Urinary bladder (tissue), 4 donors: Measurements from ENCODE around the gene MMP21. TPM values are rescaled to one million over a fixed set of nuclear protein-coding genes. Genes with fewer than 3 reads are reported as not detected.
A peak's percentile ranks its signal among the peaks of the same experiment; 100 is the strongest.

Experiments used
- DNase-seq: peaks from one replicate; pipeline ENCODE4 v3.0.0-alpha.2; 2015; ENCODE audit errors: extremely low spot score
- H3K27ac ChIP-seq: one replicate; pipeline ENCODE4 v1.5.1; 2013; ENCODE audit warnings: low read depth, mild to moderate bottlenecking, moderate library complexity
- H3K36me3 ChIP-seq: one replicate; pipeline ENCODE4 v1.6.1; 2013; ENCODE audit warnings: mild to moderate bottlenecking, moderate library complexity; ENCODE audit not compliant: insufficient read depth
- H3K4me1 ChIP-seq: one replicate; pipeline ENCODE4 v1.6.1; 2013; ENCODE audit warnings: mild to moderate bottlenecking, moderate library complexity; ENCODE audit not compliant: insufficient read depth
- H3K4me3 ChIP-seq: one replicate; pipeline ENCODE4 v1.5.1; 2013; ENCODE audit warnings: low read depth, low read length
- WGBS: extraction: QIAGEN DNeasy Blood & Tissue Kit; methylation state at CpG from one replicate; pipeline ENCODE4 v1.1.7; 2013; 5-methylcytosine and 5-hydroxymethylcytosine counted together
- polyA plus RNA-seq: library from polyadenylated mRNA; stranded (reverse); fragments of 200-250 nt; gene quantifications from one replicate; pipeline ENCODE4 v1.2.3, GENCODE V29; 2013
- small RNA-seq: library from RNA; depleted of rRNA; stranded (forward); fragments of <200 nt; gene quantifications from one replicate; pipeline ENCODE3, GENCODE V24; 2014
- total RNA-seq: library from RNA; depleted of rRNA; stranded (reverse); fragments of >200 nt; gene quantifications from one replicate; pipeline ENCODE4 v1.2.3, GENCODE V29; 2014
- donor health status: healthy with polysubstance abuse.
- donor health status: healthy.

The MMP21 gene
- total and polyA plus RNA-seq, 2 donors, result 0.69 TPM; not detected in 1

GRCh38 chr10:125726914-125727313, 48.7 kb downstream of the MMP21 start:
- Histone ChIP-seq H3K4me3 (no peak overlapping the region), H3K36me3 (peaks cover 10% of the 10 kb centered on the region), H3K4me1 (no peaks in the 10 kb centered on the region), H3K27ac (no peak overlapping the region)
- 93% methylated on average over 7 of the region's 7 CpGs for WGBS
- no peak for DNase-seq

GRCh38 chr10:125722811-125723210, 52.8 kb downstream of the MMP21 start:
- Histone ChIP-seq H3K36me3 (peaks cover 6% of the 10 kb centered on the region), H3K4me1 (no peaks in the 10 kb centered on the region), H3K4me3 (no peak overlapping the region), H3K27ac (no peak overlapping the region)
- WGBS, result 93% methylated on average over 1 of the region's 1 CpG
- DNase-seq, result no peak

GRCh38 chr10:125721035-125721434, 54.6 kb downstream of the MMP21 start:
- Histone ChIP-seq H3K27ac (no peak overlapping the region), H3K4me3 (no peak overlapping the region), H3K4me1 (no peaks in the 10 kb centered on the region), H3K36me3 (peaks cover 6% of the 10 kb centered on the region)
- no peak for DNase-seq
- 90% methylated on average over 6 of the region's 6 CpGs for WGBS

- Histone ChIP-seq H3K4me1 (no peaks in the 10 kb centered on the region), H3K4me3 (peak overlapping the region; percentile 86), H3K27ac (peak overlapping the region; percentile 74), H3K36me3 (peaks cover 4% of the 10 kb centered on the region)
- no peak for DNase-seq
- WGBS, result 2% methylated on average over 15 of the region's 15 CpGs
These were observed 55.6 kb downstream of the MMP21 start for GRCh38 chr10:125720002-125720382.

GRCh38 chr10:125719173-125720001, 56.2 kb downstream of the MMP21 start, which contains the start of gene EDRF1:
TSS of gene EDRF1 (plus strand) at chr10:125719709. CDS start at chr10:125719808, 99 bp downstream.
- DNase-seq, result peak; percentile 97
- WGBS, result under 1% methylated on average over 72 of the region's 72 CpGs
- Histone ChIP-seq H3K4me1 (no peaks in the 10 kb centered on the region), H3K27ac (peak within 1 kb of the TSS; percentile 74), H3K4me3 (peak within 1 kb of the TSS; percentile 86), H3K36me3 (peaks cover 3% of the 10 kb centered on the region)

Small RNA genes within 50 kb of the gene (small RNA-seq; reads per million reads assigned to genes)
- gene MIR4484, result not detected

Other genes starting within 250 kb of the MMP21 start
- gene TEX36, start 92.7 kb downstream of the MMP21 start, total RNA-seq, result not detected
- gene TEX36, start 92.7 kb downstream of the MMP21 start, polyA plus RNA-seq, result not detected
- 58.6 TPM for gene EDRF1, start 56.1 kb downstream of the MMP21 start, total RNA-seq
- 13.3 TPM for gene EDRF1, start 56.1 kb downstream of the MMP21 start, polyA plus RNA-seq
- gene UROS, start 47.4 kb upstream of the MMP21 start, total RNA-seq, result 45.6 TPM
- gene UROS, start 47.4 kb upstream of the MMP21 start, polyA plus RNA-seq, result 32.3 TPM
- 38.8 TPM for gene BCCIP, start 47.7 kb upstream of the MMP21 start, total RNA-seq
- 48.0 TPM for gene BCCIP, start 47.7 kb upstream of the MMP21 start, polyA plus RNA-seq
- 30.2 TPM for gene DHX32, start 105.5 kb upstream of the MMP21 start, total RNA-seq
- 15.8 TPM for gene DHX32, start 105.5 kb upstream of the MMP21 start, polyA plus RNA-seq
- 2.0 TPM for gene FANK1, start 120.7 kb upstream of the MMP21 start, total RNA-seq
- gene FANK1, start 120.7 kb upstream of the MMP21 start, polyA plus RNA-seq, result 1.5 TPM